HepG2 (cell line): ENCODE data around the gene XAF1. TPM values are rescaled to one million over a fixed set of nuclear protein-coding genes. Genes with fewer than 3 reads are reported as not detected.

Experiments
- AGO1 ChIP-seq: fragments of 200-400 bp; formaldehyde crosslinking; IDR thresholded peaks from 2 replicates; pipeline ENCODE4 v1.6.1; 2017; ENCODE audit warnings: mild to moderate bottlenecking, low read depth, low read length, moderate library complexity; ENCODE audit not compliant: poor library complexity, severe bottlenecking
- AGO2 ChIP-seq: fragments of 200-400 bp; formaldehyde crosslinking; optimal IDR thresholded peaks from 2 replicates; pipeline ENCODE3; 2017; ENCODE audit warnings: mild to moderate bottlenecking, low read depth, low read length, moderate library complexity
- CENPX ChIP-seq: sonication (generic); formaldehyde crosslinking; IDR thresholded peaks from 2 replicates; pipeline ENCODE4 v1.9.0; 2021; ENCODE audit warnings: mild to moderate bottlenecking, missing genetic modification reagents, moderate library complexity
- FOXK1 ChIP-seq: sonication (generic); formaldehyde crosslinking; IDR thresholded peaks from 2 replicates; pipeline ENCODE4 v1.4.0; 2020; ENCODE audit warnings: low read depth, missing genetic modification reagents, borderline replicate concordance
- HNF4A ChIP-seq: sonication (generic); formaldehyde crosslinking; IDR thresholded peaks from 2 replicates; pipeline ENCODE4 v1.4.0; 2020; ENCODE audit warnings: missing genetic modification reagents
- HOXD1 ChIP-seq: sonication (generic); formaldehyde crosslinking; IDR thresholded peaks from 2 replicates; pipeline ENCODE4 v1.5.0; 2020; ENCODE audit warnings: missing genetic modification reagents
- MXI1 ChIP-seq: IDR thresholded peaks from 3 replicates; pipeline ENCODE4 v1.6.1; 2012; ENCODE audit warnings: low read depth, low read length, inconsistent platforms, borderline replicate concordance
- NCOR1 ChIP-seq: fragments of 200-600 bp; sonication (generic); IDR thresholded peaks from 2 replicates; pipeline ENCODE4 v1.7.0; 2017; ENCODE audit warnings: antibody characterized with exemption, low read length, borderline replicate concordance
- RORA ChIP-seq: sonication (generic); formaldehyde crosslinking; IDR thresholded peaks from 2 replicates; pipeline ENCODE4 v1.5.0; 2020; ENCODE audit warnings: mild to moderate bottlenecking, missing genetic modification reagents, moderate library complexity
- RXRA ChIP-seq: sonication (generic); formaldehyde crosslinking; IDR thresholded peaks from 2 replicates; pipeline ENCODE4 v1.5.1; 2020; ENCODE audit warnings: missing genetic modification reagents
- SIN3A ChIP-seq: IDR thresholded peaks from 2 replicates; pipeline ENCODE4 v1.6.1; 2011; ENCODE audit warnings: low read depth, mild to moderate bottlenecking, control low read depth, low read length, borderline replicate concordance
- ZBTB38 ChIP-seq: sonication (generic); formaldehyde crosslinking; IDR thresholded peaks from 2 replicates; pipeline ENCODE4 v1.5.1; 2020; ENCODE audit warnings: mild to moderate bottlenecking, missing genetic modification reagents
- ZBTB7A ChIP-seq: sonication (generic); formaldehyde crosslinking; IDR thresholded peaks from 2 replicates; pipeline ENCODE4 v1.8.0; 2022; ENCODE audit warnings: mild to moderate bottlenecking, missing genetic modification reagents
- ZNF329 ChIP-seq: sonication (generic); formaldehyde crosslinking; IDR thresholded peaks from 2 replicates; pipeline ENCODE4 v1.9.0; 2021; ENCODE audit warnings: low read depth, mild to moderate bottlenecking, missing genetic modification reagents
- ZNF331 ChIP-seq: sonication (generic); formaldehyde crosslinking; IDR thresholded peaks from 2 replicates; pipeline ENCODE4 v1.4.0; 2020; ENCODE audit warnings: missing genetic modification reagents
- ZNF343 ChIP-seq: sonication (generic); formaldehyde crosslinking; IDR thresholded peaks from 2 replicates; pipeline ENCODE4 v1.4.0; 2020; ENCODE audit warnings: mild to moderate bottlenecking, missing genetic modification reagents
- ZNF367 ChIP-seq: sonication (generic); formaldehyde crosslinking; IDR thresholded peaks from 2 replicates; pipeline ENCODE4 v1.4.0; 2020; ENCODE audit warnings: missing genetic modification reagents, borderline replicate concordance
- ZNF577 ChIP-seq: sonication (generic); formaldehyde crosslinking; IDR thresholded peaks from 2 replicates; pipeline ENCODE4 v1.4.0; 2020; ENCODE audit warnings: mild to moderate bottlenecking, low read depth, missing genetic modification reagents, borderline replicate concordance
- ZNF615 ChIP-seq: sonication (generic); formaldehyde crosslinking; IDR thresholded peaks from 2 replicates; pipeline ENCODE4 v1.5.0; 2020; ENCODE audit warnings: mild to moderate bottlenecking, missing genetic modification reagents, borderline replicate concordance
- ZNF83 ChIP-seq: sonication (generic); formaldehyde crosslinking; IDR thresholded peaks from 2 replicates; pipeline ENCODE4 v1.4.0; 2020; ENCODE audit warnings: missing genetic modification reagents, mild to moderate bottlenecking, borderline replicate concordance
- polyA plus RNA-seq, 8 experiments: library from polyadenylated mRNA; depleted of rRNA in 3 of 8; stranded (reverse) in 7 of 8; unstranded in 1 of 8; fragments of >200 nt; fragmentation: Illumina TruSeq in 4 of 8; extraction: Trizol in 4 of 8; gene quantifications; 2 replicates each; pipeline versions ENCODE4 v1.2.1 to v1.2.3, GENCODE V29; 2011 to 2016; ENCODE audit warnings: low read depth in 4 of 8, missing spikeins in 1 of 8, mixed read lengths in 1 of 8; ENCODE audit not compliant: insufficient read depth in 1 of 8
- total RNA-seq, 5 experiments: library from RNA; depleted of rRNA; stranded (reverse); fragments of >200 nt; fragmentation: Illumina TruSeq; extraction: Trizol; gene quantifications; 2 replicates each; pipeline ENCODE4 v1.2.3, GENCODE V29; 2016; ENCODE audit warnings: low read depth in 1 of 5
- TF ChIP-seq, protein P1 (sequence below): sonication (generic); formaldehyde crosslinking; IDR thresholded peaks from 2 replicates; pipeline ENCODE4 v1.4.0; 2020; ENCODE audit warnings: missing genetic modification reagents, mild to moderate bottlenecking, borderline replicate concordance
- TF ChIP-seq, protein P2 (sequence below): sonication (generic); formaldehyde crosslinking; IDR thresholded peaks from 2 replicates; pipeline ENCODE4 v1.5.0; 2020; ENCODE audit warnings: missing genetic modification reagents, mild to moderate bottlenecking, borderline replicate concordance
- TF ChIP-seq, protein P3 (sequence below): sonication (generic); formaldehyde crosslinking; IDR thresholded peaks from 2 replicates; pipeline ENCODE4 v1.4.0; 2020; ENCODE audit warnings: missing genetic modification reagents; ENCODE audit errors: not compliant biosample characterization
- TF ChIP-seq, protein P4 (sequence below): sonication (generic); formaldehyde crosslinking; IDR thresholded peaks from 2 replicates; pipeline ENCODE4 v1.4.0; 2020; ENCODE audit warnings: missing genetic modification reagents, low read depth, mild to moderate bottlenecking, borderline replicate concordance

XAF1 gene
- total and polyA plus RNA-seq, 2 of the 13 experiments (the other 11 are each of a cell fraction or from before 2014, with no cell fraction given) = 1.2 to 2.4 TPM

DNA sequence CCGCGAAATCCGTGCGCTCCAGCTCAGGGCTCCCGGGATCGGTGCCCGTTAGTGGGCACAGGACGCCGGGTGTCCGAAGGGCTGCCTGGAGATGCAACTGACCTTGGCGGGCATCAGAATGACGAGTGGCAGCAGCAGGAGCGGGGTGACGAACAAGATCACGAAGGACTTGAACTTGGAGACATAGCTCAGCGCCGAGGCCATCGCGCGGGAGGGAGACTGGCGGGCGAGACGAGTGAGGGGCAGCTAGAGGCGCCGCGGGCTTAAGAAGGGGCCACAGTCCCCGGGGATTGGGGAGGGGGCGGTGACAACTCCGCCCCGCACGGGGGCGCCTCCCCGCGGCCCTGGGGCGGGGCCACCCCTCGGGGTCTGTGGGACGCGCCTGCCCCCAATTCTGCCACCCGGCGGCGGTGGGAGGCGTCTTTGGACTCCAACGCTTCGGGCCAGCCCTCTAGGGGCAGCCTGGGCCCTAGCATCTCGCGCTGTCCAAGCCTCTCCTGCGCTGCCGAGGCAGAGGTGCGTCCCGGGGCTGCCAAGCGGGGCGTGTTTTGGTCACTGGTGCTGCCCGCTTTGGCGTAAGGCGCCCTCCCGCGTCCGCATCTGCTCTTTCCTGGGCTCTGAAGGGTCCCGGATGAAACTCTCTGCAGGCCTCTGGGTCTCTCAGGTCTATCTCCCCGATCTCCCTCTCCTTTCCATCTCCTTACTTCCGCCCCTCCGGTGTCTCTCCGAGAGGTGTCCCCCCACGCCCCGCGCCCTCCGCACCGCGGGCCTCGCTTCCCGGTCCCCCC, 42.5 kb upstream of the XAF1 start, which contains the start of gene SLC13A5 (continued):
- no peak; the same call in 1 of the 2 replicates for TF ChIP-seq ZBTB38 (CRISPR knock-in tag)
- no peak for TF ChIP-seq CENPX
- TF ChIP-seq, protein P1, sequence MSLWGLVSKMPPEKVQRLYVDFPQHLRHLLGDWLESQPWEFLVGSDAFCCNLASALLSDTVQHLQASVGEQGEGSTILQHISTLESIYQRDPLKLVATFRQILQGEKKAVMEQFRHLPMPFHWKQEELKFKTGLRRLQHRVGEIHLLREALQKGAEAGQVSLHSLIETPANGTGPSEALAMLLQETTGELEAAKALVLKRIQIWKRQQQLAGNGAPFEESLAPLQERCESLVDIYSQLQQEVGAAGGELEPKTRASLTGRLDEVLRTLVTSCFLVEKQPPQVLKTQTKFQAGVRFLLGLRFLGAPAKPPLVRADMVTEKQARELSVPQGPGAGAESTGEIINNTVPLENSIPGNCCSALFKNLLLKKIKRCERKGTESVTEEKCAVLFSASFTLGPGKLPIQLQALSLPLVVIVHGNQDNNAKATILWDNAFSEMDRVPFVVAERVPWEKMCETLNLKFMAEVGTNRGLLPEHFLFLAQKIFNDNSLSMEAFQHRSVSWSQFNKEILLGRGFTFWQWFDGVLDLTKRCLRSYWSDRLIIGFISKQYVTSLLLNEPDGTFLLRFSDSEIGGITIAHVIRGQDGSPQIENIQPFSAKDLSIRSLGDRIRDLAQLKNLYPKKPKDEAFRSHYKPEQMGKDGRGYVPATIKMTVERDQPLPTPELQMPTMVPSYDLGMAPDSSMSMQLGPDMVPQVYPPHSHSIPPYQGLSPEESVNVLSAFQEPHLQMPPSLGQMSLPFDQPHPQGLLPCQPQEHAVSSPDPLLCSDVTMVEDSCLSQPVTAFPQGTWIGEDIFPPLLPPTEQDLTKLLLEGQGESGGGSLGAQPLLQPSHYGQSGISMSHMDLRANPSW (CRISPR knock-in tag) = peak; percentile 80; the same call in 1 of the 2 replicates
- TF ChIP-seq ZNF331 (CRISPR knock-in tag) = peak; percentile 71; the same call in 1 of the 2 replicates
- TF ChIP-seq, protein P2, sequence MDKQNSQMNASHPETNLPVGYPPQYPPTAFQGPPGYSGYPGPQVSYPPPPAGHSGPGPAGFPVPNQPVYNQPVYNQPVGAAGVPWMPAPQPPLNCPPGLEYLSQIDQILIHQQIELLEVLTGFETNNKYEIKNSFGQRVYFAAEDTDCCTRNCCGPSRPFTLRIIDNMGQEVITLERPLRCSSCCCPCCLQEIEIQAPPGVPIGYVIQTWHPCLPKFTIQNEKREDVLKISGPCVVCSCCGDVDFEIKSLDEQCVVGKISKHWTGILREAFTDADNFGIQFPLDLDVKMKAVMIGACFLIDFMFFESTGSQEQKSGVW (CRISPR knock-in tag) = peak; percentile 61; the same call in 1 of the 2 replicates
- peak; percentile 47; the same call in 1 of the 2 replicates for TF ChIP-seq NCOR1
- TF ChIP-seq SIN3A = peak; percentile 86; the same call in 1 of the 2 replicates
- peak; percentile 25 for TF ChIP-seq AGO1
- 0 out of 2 replicates have a peak, but pooled peaks have one; percentile 36 for TF ChIP-seq ZNF367 (CRISPR knock-in tag)
- TF ChIP-seq FOXK1 (CRISPR knock-in tag) = peak; percentile 61
- TF ChIP-seq ZNF615 = no peak
- TF ChIP-seq ZNF343 (CRISPR knock-in tag) = 0 out of 2 replicates have a peak, but pooled peaks have one; percentile 34
- TF ChIP-seq HOXD1 = peak; percentile 83
- no peak for TF ChIP-seq ZNF83 (CRISPR knock-in tag)
- no peak; the same call in 1 of the 2 replicates for TF ChIP-seq ZNF329 (CRISPR knock-in tag)
- peak; percentile 98 for TF ChIP-seq ZBTB7A (CRISPR knock-in tag)
- peak; percentile 89 for TF ChIP-seq AGO2
- TF ChIP-seq, protein P3, sequence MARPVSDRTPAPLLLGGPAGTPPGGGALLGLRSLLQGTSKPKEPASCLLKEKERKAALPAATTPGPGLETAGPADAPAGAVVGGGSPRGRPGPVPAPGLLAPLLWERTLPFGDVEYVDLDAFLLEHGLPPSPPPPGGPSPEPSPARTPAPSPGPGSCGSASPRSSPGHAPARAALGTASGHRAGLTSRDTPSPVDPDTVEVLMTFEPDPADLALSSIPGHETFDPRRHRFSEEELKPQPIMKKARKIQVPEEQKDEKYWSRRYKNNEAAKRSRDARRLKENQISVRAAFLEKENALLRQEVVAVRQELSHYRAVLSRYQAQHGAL (CRISPR knock-in tag) = peak; percentile 53
- peak; percentile 65 for TF ChIP-seq RXRA (CRISPR knock-in tag)
- TF ChIP-seq, protein P4, sequence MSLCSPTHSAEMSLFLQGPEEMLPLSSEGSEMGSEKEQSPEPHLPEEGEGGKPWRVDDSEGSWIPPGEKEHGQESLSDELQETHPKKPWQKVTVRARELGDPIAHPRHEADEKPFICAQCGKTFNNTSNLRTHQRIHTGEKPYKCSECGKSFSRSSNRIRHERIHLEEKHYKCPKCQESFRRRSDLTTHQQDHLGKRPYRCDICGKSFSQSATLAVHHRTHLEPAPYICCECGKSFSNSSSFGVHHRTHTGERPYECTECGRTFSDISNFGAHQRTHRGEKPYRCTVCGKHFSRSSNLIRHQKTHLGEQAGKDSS (CRISPR knock-in tag) = 0 out of 2 replicates have a peak, but pooled peaks have one; percentile 37
- TF ChIP-seq MXI1 = peak; percentile 65; the same call in 1 of the 3 replicates
- TF ChIP-seq HNF4A = peak; percentile 58
- TF ChIP-seq ZNF577 (CRISPR knock-in tag) = no peak
- no peak for TF ChIP-seq RORA (CRISPR knock-in tag)
